GDM1 (cell line): ENCODE data around the gene EVA1A.
"Not testable (repeated sequence)": the region's sequence is repeated elsewhere in the genome, so short reads cannot be mapped to it uniquely, and the experiment has no call there.

Experiments used
- DNase-seq: peaks from one replicate; lab custom pipeline; 2025; lab: John Stamatoyannopoulos, UW

EVA1A gene

GRCh38 chr2:75516378-75517360, 44.1 kb downstream of the EVA1A start:
- no peak for DNase-seq

DNA sequence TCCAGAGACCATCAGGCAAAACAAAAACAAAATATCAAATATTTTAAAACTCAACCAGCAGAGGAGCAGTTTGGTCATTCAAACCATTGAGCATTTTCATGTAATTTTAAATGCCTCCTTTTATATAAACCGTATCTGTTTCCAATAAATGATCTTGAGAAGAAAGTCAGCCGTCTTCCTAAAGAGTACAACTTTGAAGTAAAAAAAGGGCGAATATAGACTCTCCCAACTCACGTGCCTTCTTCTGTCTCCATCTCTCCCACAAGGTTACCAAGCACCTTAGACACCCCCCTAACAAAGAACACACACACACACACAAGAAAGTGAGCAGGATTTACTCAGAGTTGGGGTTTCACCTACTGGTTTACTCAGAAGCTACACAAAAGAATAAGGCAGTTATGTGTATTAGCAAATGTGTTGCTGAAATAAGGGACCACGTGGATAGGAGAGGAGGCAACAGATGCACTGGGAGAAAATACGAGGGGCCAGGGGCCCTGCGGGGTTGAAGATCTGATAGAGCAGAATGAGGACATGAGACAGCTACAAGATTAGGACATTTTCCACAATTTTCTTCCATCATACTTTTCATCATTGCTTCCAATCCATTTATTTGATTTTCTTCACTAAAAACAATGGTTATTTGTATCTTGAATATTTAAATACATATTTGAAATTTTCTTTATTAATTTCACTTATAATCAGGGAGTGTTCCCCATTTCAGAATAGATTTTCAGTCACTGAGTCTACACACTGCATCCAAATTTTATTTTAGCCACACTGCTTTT, 45.0 kb downstream of the EVA1A start:
- no peak for DNase-seq

- DNase-seq = no peak
Measured at GRCh38 chr2:75513616-75514170, 47.0 kb downstream of the EVA1A start.

- no peak for DNase-seq
Measured at GRCh38 chr2:75512455-75513212, 48.1 kb downstream of the EVA1A start.

GRCh38 chr2:75506101-75506697, 54.5 kb downstream of the EVA1A start:
- no peak for DNase-seq

DNA sequence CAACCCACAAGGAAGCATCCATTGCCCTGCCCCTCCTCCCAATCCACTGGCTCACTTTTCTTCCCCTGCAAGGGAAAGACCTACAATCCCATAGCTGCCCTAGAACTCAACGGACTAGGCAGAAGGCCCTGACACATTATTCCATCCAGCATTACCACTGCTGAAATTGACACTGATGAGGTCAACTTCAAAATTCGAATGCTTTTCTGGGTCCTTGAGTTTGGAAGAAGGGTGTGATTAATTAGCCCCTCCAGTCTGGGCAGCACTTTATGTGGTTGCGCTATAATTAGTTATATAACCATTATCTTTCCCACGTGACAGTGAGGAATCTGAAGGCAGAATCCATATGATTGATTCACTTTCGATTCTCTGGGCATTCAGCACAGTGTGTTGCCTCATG, 55.7 kb downstream of the EVA1A start:
- DNase-seq = no peak

DNA sequence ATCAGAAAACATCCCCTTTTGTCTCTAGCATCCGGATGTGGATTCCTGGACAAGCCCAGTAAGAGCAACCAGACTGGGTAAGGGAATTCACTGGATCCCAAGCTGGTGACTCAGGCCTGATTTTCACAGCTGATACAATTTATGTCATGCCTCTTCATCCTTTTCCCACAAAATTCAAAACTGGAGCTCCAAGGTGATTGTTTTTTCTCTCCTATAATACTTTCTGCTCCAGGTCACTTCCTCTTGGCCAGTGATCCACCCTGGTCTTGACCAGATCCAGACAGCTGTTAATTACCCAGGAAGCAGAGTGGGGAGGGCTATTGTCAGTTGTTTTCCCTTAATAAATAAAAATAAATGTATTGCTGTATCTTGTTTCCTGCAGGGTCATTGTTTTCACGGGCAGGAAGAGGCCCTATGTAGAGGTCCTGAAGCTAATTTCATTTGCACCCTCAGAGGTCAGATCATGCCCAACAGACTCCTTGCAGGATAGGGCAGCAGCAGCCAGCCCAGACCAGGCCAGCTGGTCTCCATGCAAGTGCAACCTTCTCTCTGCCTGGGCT, 57.6 kb downstream of the EVA1A start:
- DNase-seq = no peak

DNA sequence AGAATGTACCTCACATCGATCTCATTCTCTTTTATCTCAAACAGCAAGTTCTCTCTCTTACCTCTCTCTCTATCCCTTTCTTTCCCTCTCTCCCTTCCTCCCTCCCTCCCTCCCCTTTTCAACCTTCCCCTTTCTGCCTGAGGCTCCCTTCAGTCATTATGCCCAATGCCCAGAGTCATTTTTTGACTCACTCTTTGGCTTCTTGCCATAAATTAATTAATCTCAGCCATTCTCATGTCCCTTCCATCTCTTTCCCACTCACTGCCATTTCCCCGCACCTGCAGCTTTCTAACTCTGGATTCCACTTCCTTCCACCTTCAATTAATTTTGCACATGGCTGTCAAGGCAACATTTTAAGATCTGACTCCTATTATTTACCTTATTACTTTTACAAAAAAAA, 60.1 kb downstream of the EVA1A start:
- no peak for DNase-seq

DNA sequence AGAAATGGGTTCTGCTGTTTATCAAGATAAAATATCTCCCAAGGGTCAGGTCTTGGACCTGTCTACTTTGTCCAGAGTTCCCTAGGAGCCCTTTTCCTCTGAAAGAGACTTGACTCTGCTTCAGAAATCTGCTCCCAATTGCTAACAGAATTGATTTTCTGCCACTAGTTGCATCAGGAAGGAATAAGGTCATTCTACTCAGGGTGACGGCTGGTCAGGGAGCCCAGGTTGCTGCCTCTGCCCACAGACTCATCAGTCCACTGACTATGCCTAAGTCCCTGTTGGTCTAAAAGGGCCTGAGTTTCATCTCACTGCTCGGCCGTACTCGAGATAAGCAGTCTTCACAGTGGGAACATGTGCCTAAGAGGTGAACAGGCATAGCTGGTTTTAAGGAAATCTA, 61.2 kb downstream of the EVA1A start:
- no peak for DNase-seq

DNA sequence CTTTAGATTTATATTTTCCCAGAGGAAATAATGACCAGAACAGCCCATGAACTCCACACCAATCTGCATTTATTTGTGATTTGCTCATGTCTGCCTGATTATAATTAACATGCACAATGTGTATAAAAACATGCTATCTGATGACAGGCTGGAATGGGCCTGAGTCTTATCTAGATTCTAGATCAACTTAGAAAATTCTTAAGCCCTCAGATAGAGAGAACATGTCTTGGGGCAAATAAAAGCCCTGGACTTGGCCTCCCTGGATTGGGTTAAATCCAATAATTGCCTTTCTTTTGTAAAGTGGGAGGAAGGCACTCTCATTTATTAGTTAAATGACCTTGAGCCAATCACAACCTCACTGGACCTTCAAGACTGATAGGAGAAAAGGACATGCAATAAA, 61.8 kb downstream of the EVA1A start:
- DNase-seq = no peak

GRCh38 chr2:75497256-75497655, 63.5 kb downstream of the EVA1A start:
- no peak for DNase-seq

DNA sequence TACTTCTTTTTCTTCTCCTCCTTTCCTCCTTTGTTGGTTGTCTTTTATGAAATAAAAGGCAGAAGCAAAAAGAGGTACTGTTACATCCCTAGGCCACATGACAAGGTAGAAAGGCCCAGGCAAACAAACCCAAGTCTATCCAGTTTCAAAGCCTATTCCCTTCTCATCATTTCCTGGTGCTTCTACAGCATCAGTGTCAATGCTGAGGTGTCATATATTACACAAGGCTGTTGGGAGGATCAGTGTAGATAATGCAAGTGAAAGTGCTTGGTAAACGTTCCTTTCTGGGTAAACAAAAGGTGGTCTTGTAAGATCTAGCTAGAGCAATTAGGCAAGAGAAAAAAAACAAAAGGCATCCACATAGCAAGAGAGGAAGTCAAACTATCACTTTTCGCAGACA, 64.9 kb downstream of the EVA1A start:
- DNase-seq = no peak

- DNase-seq = no peak
Measured at GRCh38 chr2:75494137-75494769, 66.5 kb downstream of the EVA1A start.

- no peak for DNase-seq
Measured at GRCh38 chr2:75493230-75493629, 67.5 kb downstream of the EVA1A start.

DNA sequence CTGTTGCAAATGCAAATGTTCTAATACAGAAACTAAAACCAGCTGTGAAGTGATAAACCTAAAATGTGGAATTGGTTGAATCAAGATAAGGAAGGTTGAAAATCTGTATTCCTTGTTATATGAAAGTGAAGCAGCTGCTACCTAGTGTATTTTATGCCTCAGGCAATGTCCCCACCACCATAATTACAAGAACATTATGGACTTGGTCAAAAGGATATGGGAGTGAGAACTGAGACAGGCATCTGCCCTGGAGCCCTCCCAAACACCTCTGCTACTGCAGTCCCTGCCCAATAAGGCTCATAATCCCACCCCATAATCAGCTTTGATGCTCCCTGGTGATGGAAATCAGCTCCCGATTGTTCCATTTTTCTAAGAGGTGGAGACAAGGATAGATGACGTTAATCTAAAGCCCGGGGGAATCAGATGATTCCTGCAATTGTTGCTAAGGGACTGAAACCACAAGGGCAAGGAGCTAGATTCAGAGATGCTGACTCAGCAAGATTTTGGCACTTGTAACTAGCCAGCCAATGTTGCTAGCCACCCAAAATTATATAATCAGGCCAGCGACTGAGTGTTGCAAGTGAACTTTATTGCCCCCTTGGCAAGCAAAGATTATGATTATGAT, 69.5 kb downstream of the EVA1A start:
- no peak for DNase-seq

- DNase-seq = no peak
Measured at GRCh38 chr2:75489721-75490120, 71.0 kb downstream of the EVA1A start.

- DNase-seq = no peak
Measured at GRCh38 chr2:75488157-75488556, 72.6 kb downstream of the EVA1A start.

GRCh38 chr2:75486735-75487134, 74.0 kb downstream of the EVA1A start:
- not testable (repeated sequence) for DNase-seq

- no peak for DNase-seq
Measured at GRCh38 chr2:75484840-75485239, 75.9 kb downstream of the EVA1A start.

GRCh38 chr2:75483878-75484277, 76.9 kb downstream of the EVA1A start:
- DNase-seq = no peak
